ENCODE measurements around the gene RIMS1. TPM values are rescaled to one million over a fixed set of nuclear protein-coding genes. Genes with fewer than 3 reads are reported as not detected.

RIMS1 gene
- polyA plus RNA-seq, 1 experiment = 0.91 TPM

DNA sequence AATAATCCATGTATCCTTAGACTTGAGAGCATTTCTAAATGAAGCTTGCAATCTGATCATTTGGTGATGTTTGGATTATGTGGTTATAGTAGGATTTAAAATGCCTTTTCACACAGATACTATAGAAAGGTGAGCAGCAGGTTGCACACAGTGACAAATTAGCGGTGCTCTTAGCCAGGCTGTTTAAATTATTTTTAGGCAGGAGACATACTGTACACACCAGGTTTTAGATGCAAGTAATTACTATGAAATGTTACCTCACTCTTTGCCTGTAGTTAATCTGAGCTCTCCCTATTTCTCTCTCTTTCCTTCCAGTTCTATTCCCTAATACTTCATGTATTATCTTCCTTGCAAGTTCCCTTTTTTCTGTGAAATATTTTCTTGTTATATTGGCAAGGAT lies 191.7 kb downstream of the RIMS1 start:
- TF ChIP-seq, protein P1, sequence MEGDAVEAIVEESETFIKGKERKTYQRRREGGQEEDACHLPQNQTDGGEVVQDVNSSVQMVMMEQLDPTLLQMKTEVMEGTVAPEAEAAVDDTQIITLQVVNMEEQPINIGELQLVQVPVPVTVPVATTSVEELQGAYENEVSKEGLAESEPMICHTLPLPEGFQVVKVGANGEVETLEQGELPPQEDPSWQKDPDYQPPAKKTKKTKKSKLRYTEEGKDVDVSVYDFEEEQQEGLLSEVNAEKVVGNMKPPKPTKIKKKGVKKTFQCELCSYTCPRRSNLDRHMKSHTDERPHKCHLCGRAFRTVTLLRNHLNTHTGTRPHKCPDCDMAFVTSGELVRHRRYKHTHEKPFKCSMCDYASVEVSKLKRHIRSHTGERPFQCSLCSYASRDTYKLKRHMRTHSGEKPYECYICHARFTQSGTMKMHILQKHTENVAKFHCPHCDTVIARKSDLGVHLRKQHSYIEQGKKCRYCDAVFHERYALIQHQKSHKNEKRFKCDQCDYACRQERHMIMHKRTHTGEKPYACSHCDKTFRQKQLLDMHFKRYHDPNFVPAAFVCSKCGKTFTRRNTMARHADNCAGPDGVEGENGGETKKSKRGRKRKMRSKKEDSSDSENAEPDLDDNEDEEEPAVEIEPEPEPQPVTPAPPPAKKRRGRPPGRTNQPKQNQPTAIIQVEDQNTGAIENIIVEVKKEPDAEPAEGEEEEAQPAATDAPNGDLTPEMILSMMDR (IDR thresholded peaks at IDR 0.05; ENCODE audit: low read depth, low read length) = no peak
- Histone ChIP-seq H3K4me3 (ENCODE audit: low read depth, low read length) (no peak overlapping the region), H3K27ac (ENCODE audit: low read depth, low read length) (no peak overlapping the region), H3K9me3 (ENCODE audit: control insufficient read depth, insufficient read depth, low read length) (no peaks in the 10 kb centered on the region), H3K27me3 (ENCODE audit: control insufficient read depth, insufficient read depth, low read length) (no peaks in the 10 kb centered on the region)
- DNase-seq (ENCODE audit: low read depth, low spot score) = no peak
- ChIA-PET POLR2A (no interaction called here), CTCF (interaction anchor here (0.7 to 1.0 kb wide), 2 partner anchors 405 to 693 kb away, joined by 3 read pairs; no protein-coding TSS in a partner anchor)

DNA sequence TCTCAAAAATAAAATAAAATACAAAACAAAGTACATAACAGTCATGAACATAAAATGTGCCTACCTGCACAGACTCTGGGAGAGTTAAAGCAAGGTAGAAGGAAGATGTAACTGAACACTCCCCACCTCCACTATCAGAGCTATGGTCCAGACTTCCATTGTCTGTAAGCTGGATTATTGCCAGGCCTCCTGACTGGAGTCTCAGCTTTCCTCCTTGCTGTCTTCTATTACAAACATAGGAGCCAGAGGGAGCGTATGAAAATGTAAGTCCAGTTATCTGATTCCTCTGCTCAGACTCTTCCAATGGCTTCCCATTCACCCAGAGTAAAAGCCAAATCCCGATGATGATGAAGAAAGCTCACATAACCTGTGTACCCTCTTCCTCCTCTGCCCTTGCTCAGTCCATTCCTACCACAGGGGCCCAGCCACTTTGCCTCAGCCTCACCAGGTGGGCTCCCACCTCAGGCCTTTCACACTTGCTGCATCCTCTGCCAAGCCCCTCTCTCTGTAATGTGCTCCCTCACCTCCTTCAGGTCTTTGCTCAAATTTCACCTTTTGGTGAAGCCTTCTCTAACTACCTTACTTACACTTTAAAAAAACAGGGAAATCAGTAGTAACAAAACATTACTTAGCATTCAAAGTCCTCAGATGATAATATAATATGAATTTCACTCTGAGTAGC lies 194.1 kb downstream of the RIMS1 start:
- Histone ChIP-seq H3K9me3 (ENCODE audit: control insufficient read depth, insufficient read depth, low read length) (no peaks in the 10 kb centered on the region), H3K27ac (ENCODE audit: low read depth, low read length) (no peak overlapping the region), H3K4me3 (ENCODE audit: low read depth, low read length) (no peak overlapping the region), H3K27me3 (ENCODE audit: control insufficient read depth, insufficient read depth, low read length) (no peaks in the 10 kb centered on the region)
- no peak for DNase-seq (ENCODE audit: low read depth, low spot score)
- TF ChIP-seq, protein P1 (IDR thresholded peaks at IDR 0.05; ENCODE audit: low read depth, low read length) = no peak
- ChIA-PET POLR2A (no interaction called here), CTCF (no interaction called here)

DNA sequence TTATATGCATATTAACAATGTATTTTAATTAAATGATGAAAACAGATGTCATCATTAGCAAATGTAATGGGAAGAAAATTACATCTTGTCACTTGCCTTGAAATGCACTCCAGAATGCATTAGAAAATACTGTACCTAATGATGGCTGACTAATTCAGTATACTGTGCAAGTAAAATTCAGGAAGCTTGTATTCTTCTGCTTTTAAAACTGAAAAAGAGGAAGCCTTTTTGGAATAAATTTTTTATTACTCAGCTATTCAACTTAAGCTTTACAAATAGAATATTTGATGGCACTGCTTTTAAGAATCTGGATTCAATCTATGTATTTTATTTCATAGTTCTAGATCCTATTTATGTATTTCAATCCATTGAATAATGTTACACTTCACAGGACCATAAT lies 195.5 kb downstream of the RIMS1 start:
- ChIA-PET POLR2A (no interaction called here), CTCF (interaction anchor here (1.0 kb wide), 1 partner anchor 548 kb away, joined by 4 read pairs; no protein-coding TSS in a partner anchor)
- TF ChIP-seq, protein P1 (IDR thresholded peaks at IDR 0.05; ENCODE audit: low read depth, low read length) = no peak
- no peaks in the 10 kb centered on the region for H3K9me3 ChIP-seq (ENCODE audit: control insufficient read depth, insufficient read depth, low read length)
- no peak overlapping the region for H3K4me3 ChIP-seq (ENCODE audit: low read depth, low read length)
- H3K27ac ChIP-seq (ENCODE audit: low read depth, low read length) = no peak overlapping the region
- H3K27me3 ChIP-seq (ENCODE audit: control insufficient read depth, insufficient read depth, low read length) = peaks cover 3% of the 10 kb centered on the region
- DNase-seq (ENCODE audit: low read depth, low spot score) = no peak

DNA sequence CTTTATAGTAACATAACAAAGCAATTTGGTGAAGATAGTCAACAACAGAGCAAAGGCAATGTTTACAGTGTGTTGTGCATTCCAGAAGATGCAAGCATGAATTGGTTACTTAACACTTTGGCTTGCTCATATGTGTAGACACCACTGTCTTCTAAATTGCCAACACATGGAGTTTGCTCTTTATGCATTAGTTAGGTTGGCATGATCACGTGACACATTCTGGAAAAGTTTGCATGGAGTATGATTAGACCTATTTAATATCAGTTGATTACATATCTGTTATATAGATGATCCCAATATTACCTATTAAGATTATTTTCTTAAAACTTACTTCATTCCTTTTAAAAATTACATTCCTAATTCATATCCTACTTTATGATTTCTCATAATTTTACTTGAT lies 197.6 kb downstream of the RIMS1 start:
- no peak for DNase-seq (ENCODE audit: low read depth, low spot score)
- H3K9me3 ChIP-seq (ENCODE audit: control insufficient read depth, insufficient read depth, low read length) = no peaks in the 10 kb centered on the region
- no peak overlapping the region for H3K4me3 ChIP-seq (ENCODE audit: low read depth, low read length)
- H3K27me3 ChIP-seq (ENCODE audit: control insufficient read depth, insufficient read depth, low read length) = peaks cover 3% of the 10 kb centered on the region
- H3K27ac ChIP-seq (ENCODE audit: low read depth, low read length) = no peak overlapping the region
- POLR2A ChIA-PET = no interaction called here
- CTCF ChIA-PET = interaction anchor here (1.4 to 3.2 kb wide), 3 partner anchors 12 to 550 kb away, joined by 4 to 18 read pairs (median 11); no protein-coding TSS in a partner anchor
- TF ChIP-seq, protein P1 (IDR thresholded peaks at IDR 0.05; ENCODE audit: low read depth, low read length) = no peak

DNA sequence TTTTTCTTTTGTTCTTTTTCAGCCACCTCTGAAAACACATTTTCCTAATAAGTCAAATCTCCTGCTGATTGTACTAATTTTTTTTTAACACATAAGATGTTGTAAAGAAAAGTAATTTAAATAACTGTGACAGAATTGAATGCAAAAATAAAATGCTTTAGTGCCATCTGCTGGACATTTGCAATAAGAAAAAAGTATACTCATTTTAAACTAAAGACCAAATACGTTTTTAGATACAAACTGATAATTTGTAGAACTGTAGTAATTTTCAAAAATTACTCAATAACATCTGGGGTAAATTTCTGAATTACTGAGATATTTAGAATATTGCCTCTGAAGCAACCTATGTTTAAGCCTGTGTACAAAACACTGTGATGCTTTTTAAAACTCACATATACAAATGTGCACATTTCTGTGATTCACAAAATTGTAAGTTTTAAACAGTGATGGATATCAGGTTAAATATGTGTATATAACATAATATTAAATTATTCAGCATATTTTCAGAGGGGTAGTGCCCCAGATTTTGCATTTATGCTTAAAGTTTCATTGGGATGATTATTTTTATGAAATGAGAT lies 198.7 kb downstream of the RIMS1 start:
- no peak for DNase-seq (ENCODE audit: low read depth, low spot score)
- no peaks in the 10 kb centered on the region for H3K9me3 ChIP-seq (ENCODE audit: control insufficient read depth, insufficient read depth, low read length)

More for the DNA sequence above, 198.7 kb downstream of the RIMS1 start:
- peaks cover 3% of the 10 kb centered on the region for H3K27me3 ChIP-seq (ENCODE audit: control insufficient read depth, insufficient read depth, low read length)
- no peak overlapping the region for H3K27ac ChIP-seq (ENCODE audit: low read depth, low read length)
- ChIA-PET CTCF (interaction anchor here (0.7 to 3.2 kb wide), 5 partner anchors 9 to 570 kb away, joined by 3 to 18 read pairs (median 4); no protein-coding TSS in a partner anchor), POLR2A (no interaction called here)
- H3K4me3 ChIP-seq (ENCODE audit: low read depth, low read length) = no peak overlapping the region
- TF ChIP-seq, protein P1 (IDR thresholded peaks at IDR 0.05; ENCODE audit: low read depth, low read length) = peak; percentile 48
